ENCODE results near the gene TRAPPC3L.

DNA sequence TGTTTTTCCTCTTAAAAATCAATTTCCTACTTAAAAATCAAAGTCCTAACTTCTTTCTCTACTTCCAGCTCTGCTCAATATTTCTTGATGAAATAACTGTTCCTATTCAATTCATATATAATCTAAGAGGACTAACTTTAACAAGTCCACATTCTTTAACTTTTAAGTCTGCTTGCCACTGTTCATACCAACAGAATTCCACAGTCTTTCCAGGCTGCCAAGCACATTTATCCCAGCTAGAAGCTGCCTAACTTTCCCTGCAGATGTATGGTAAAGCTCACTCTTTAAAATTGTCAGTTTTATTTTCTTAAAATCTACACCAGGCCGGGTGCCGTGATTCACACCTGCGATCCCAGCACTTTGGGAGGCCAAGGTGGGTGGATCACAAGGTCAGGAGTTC is 72.8 kb downstream of the TRAPPC3L start:
- TF ChIP-seq ZNF777 (CRISPR knock-in tag; IDR thresholded peaks at IDR 0.05), result no peak
- no peak for TF ChIP-seq CTCF (CRISPR knock-in tag; IDR thresholded peaks at IDR 0.05)
- no peak for TF ChIP-seq ZNF383 (CRISPR knock-in tag; IDR thresholded peaks at IDR 0.05; ENCODE audit: borderline replicate concordance)
- TF ChIP-seq LCORL (IDR thresholded peaks at IDR 0.05), result no peak
- no peak for TF ChIP-seq LCORL (CRISPR knock-in tag; IDR thresholded peaks at IDR 0.05)
- TF ChIP-seq ZNF468 (CRISPR knock-in tag; IDR thresholded peaks at IDR 0.05), result no peak
- TF ChIP-seq TARDBP (CRISPR knock-in tag; IDR thresholded peaks at IDR 0.05), result no peak
- no peak for TF ChIP-seq NR2C2 (CRISPR knock-in tag; IDR thresholded peaks at IDR 0.05; ENCODE audit: borderline replicate concordance)

Data from HepG2 (cell line).